GM19193 (cell line): ENCODE data around the gene CNTFR.

Experiments
- POLR2A ChIP-seq: IDR thresholded peaks from 4 replicates; pipeline ENCODE4 v1.6.1; 2011; ENCODE audit not compliant: insufficient read depth, insufficient read length; ENCODE audit errors: extremely low read depth

CNTFR gene

DNA sequence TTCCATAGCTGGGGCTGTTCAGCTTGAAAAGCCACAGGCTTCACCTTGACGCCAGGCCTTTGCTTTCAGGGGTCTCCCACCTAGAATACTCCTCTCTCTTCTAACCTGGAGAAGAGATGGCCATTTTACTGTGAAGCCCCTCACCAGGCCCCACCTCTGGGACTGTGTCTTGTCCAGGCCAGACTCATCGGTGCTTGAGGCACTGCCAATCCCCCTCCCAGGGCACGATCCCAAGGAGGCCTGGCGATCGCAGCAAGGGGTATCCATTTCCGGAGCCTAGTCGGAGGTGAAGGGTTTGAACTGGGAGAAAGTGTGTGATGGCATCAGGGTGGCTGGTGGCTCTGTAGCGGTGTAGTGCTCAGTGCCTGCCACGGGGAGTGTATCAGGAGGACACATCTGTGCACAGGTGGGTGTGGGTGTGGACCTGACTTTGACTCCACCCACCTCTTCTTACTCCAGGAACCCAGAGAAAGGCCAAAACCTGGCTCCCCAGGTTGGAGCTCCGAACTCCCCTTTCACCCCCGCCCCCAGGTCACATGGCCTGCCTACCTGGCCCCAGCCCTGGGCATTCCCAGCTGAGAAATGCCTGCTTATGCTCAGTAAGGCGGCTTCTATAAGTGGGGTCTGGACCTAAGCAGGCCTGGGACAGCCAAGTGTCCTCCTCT, 39.4 kb downstream of the CNTFR start:
- no peak for TF ChIP-seq POLR2A

DNA sequence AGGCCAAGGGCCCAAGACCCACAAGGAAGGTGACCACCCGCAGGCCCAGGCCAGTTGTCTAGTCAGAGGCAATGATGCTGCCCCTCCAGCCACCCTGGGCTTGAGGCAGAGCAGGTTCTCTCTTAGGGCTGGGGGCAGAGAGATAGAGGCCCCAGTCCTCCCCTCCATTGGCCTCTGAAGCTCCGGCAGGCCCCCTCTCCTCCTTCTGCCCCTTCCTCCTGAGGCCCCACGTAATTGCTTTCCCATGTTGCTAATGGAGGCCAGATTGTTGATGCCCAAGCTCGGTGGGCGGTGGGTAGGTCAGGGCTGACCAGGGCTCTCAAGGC, 40.2 kb downstream of the CNTFR start:
- TF ChIP-seq POLR2A, result no peak

DNA sequence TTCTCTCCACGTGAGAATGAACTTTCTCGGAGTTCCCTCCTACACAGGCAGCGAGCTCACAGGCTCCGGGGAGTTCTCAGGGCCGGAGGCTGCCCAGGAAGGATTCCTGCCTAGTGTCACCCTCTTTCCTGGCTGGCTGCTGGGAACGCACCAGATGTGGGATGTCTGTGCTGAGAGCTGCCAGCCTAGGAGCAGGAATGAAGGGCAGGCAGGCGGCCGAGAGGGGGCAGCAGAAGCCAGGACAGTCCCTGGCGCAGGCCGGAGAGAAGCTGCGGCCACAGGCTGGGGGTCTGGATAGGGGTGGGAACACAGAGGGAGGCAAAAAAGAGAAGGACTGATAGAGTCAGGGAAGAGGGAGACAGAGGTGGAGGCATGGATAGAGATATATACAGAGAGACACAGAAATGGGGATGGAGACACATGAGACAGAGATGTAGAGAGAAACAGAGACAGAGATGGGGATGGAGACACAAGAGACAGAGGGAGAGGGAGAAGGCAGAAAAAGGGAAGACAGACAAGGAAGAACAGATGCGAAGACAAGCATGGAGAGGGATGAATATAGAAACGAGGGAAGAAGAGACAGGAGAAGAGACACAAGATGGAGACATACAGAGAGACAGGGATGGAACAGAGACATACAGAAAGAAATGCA, 41.4 kb downstream of the CNTFR start:
- no peak for TF ChIP-seq POLR2A

DNA sequence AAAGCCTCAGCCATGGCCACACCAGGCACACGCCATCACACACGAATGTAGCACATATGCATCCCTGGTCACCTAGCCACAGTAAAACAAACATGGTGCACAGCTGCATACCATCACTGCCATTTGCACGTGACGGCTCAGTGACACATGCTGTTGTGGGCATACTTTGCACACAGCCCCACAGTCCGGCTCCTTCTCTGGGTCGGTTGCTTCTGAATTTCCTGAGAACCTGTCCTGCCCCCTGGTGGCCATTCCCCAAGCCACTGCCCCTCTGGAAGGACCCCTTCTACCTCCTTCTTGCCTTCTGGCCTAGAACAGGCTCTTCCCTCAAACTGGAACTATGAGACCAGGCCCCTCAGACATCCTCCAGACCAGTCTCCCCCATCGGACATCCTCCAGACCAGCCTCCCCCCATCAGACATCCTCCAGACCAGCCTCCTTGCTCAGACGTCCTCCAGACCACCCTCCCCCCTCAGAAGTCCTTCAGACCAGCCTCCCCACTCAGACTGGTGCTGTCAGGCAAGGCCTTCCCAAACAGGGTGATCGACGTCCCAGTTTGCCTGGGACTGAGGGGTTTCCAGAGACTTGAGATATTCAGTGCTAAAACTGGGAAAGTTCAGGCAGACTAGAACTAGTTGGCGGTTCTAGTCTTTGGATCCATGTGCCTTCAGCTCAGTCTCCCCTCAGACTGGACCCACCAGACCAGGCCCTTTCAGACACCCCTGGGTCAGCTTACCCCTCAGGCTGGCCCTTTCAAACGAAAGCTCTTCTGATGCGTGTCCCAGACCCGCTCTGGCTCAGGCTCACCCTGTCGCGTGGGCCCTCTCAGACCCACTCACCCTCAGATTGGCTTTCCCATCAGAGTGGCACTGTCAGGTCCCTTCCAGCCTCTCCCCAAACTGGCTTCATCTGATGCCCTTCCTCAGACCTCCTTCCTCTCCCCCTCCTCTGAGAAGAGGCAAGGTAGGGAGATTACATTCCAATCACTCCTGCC, 42.4 kb downstream of the CNTFR start:
- TF ChIP-seq POLR2A, result no peak

DNA sequence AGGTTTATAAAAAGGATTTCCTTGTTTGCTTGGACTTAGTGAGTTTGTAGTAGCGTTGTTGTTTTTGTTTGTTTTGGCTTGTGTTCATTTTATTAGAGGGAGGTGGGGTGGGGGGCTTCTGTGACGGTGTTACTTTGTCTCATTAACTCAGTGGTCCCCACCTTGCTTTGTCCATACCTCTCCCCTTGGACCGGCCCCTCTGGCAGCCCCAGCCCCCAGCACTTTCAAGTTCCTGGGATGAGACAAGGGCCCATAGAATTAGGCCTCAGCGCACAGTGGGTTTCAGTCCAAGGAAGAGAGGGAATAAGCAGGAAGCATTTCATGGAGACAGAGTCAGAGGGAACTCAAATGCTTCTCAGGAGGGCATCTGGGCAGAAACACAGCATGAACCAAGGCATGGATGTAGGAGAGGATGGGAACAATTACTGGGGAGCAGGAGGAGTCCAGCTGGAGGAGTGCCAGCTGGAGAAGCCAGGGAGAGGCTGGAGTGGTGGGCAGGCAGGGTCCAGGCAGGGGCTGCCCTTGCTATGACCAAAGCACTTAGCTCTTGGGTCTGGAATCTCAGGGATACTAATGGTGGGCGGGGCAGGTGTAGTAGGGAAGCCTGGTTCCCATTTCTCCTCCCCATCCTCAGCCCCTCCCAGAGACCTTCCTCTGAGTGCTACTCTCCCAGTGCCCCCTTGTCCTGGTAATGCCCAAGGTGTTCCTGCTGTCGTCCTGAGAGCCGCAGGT, 43.3 kb downstream of the CNTFR start:
- no peak for TF ChIP-seq POLR2A

DNA sequence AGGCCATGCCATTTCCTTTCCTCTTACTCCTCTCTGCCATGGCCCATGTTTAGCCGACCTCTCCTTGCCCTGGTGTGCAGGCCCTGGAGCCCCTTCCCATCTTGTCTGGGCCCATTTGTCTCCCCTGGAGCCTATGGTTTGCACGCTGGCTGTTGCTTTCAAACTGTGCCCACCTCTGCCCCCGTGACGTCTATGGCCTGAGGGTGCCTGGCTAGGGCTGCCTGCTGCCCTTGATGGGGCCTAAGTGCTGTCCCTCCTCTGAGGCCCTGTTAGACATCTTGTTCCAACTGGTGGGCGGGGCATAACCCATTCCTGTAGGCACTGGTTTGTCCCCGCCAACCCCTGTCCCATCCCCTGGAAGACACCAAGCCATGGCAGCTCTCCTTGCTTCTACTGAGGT, 44.0 kb downstream of the CNTFR start:
- no peak for TF ChIP-seq POLR2A

DNA sequence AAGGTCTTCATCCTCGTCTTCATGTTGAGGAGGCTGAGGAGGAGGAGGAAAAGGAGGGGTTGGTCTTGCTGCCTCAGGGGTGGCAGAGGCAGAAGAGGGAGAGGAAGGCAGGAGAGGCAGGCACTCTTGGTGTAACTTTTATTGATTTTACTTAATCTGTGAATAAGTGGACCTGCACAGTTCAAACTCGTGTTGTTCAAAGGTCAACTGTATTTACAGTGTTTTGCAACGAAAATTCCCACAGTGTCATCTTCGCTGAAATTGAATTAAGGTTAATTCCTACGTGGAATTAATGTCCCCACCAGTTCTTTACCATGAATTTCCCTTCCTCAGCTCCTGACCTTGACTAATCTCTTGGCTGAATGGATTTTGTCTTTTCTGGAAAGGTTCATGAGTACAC, 45.5 kb downstream of the CNTFR start:
- TF ChIP-seq POLR2A, result no peak

DNA sequence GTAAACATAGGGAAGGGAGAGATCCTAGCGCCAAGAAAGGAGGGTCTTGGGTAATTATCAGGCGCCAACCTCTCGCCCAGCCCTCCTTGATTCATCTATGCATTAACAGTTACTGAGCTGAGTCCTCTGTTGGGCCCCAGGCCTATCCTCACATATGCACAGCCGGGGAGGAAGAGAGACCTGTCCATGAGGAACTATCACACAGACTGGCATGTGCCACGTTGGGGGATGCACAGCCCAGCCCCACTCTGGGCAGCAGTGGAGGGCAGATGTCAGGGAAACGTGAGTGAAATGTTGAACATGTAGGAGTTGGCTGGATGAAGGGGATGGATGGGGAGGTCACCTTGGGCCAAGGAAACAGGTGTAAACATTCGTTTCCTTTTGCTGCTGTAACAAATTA, 48.0 kb downstream of the CNTFR start:
- TF ChIP-seq POLR2A, result no peak

DNA sequence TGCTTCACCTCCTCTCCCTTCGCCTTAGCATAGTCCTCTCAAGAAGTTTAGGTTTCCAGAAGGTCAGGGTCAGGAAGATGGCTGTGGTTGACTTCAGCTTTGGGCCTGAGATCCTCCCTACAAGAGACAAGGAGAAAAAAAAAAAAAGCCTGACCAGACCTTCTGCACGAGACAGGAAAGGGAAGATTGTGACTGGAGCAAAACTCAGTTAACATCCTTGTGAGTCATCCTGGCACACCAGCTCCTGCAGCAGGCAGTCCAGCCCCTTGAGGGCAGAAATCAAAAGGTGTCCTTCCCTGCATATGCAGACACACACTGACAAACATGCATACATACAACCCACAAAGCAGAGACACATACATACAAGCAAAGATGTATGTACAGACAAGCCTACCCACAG, 48.7 kb downstream of the CNTFR start:
- TF ChIP-seq POLR2A, result no peak

DNA sequence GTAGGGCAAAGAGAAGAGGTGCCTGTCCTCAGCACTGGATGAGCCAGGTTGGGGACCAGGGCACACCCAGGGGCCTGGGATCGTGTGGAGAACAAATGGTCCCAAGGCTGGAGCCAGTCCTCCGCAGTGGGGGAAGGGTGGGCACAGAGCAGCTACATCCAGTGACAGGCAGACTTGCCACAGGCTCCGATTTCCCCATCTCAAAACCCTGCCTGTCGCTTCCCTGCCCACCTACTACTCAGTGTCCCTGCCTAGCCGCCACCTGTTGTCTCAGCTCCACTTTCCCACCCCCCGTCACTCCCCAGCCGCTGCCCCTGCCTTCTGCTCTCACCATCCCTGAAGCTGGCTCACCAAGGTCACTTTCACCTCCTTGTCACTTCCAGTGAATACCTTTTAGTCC, 52.8 kb downstream of the CNTFR start:
- TF ChIP-seq POLR2A, result no peak

DNA sequence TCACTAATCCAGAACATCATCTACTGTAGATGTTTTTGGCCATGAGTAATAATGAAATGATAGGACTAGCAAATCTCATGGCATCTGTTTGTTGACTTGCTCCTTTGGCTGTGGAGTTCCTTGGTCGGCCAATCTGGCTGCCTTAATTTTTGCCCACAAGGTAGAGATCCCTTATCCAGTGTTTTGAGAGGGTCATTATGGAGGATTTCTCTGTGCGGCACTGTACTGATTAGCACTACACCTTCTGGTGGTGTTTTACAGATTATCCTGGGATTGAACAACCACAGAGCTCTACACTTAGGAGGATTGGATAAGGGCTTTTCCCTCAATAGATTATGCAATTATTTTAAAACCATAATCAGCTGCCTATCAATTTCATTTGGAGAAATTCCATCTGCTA, 63.5 kb downstream of the CNTFR start:
- no peak for TF ChIP-seq POLR2A

DNA sequence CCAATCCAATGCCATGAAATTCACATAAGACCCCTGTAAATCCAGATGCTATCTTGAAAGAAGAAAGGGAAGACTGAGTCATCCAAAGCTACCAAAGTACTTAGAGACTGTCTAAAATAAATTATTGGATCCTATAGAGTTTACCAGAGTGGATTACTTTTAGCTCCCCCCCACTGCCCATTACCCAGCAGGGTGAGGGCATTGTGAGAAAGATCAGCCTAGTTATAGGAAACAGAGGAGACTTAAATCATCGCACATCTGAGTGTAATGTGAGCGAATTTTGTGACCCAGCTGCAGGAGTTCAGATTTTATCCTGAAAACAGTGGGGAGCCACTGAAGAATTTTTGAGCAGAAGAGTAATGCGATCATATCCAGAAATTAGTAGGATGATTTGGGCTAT, 65.2 kb downstream of the CNTFR start:
- TF ChIP-seq POLR2A, result no peak

DNA sequence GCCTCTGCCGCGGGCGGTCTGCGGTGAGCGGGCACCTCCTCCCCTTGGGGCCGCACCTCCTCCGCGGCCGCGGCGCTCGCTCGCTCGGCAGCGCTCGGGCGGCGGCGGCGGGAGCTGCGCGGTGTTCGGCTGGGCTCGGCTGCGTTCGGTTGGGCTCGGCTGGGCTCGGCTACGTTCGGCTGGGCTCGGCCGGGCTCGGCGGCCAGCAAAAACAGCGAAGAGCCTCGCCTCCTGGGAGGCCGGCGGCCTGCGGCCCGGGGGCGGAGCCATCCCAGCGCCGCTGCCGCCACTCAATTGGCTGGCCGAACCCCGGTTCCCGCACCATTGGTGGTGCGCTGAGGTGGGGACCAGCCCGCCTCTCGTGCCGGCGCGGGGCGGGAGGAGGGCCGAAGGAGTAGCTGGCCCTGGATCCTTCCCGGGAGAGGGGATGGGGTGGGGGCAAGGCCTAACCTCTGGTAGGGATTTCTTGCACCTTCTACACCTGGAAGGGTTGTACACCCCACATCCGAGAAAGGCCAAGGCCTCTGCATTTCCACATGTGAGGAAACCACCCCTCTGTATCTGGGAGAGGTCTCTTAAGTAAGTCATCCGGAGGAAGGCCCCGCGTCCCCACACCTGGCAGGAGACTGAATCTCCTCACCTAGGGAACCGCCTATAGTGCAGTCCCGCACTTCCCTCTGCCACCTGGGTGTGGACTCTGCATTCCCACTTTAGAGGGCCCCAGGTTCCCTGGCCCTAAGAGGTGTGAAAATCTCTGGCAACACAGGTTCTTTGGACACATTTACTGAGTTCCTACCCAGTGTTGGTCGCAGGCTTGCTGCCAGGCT, 66.3 kb downstream of the CNTFR start, which contains the start of gene ENHO:
Gene ENHO (minus strand): TSS at position 20 of the 827 bp plus-strand sequence. CDS start 1,295 bp downstream, outside the sequence.
- no peak for TF ChIP-seq POLR2A

DNA sequence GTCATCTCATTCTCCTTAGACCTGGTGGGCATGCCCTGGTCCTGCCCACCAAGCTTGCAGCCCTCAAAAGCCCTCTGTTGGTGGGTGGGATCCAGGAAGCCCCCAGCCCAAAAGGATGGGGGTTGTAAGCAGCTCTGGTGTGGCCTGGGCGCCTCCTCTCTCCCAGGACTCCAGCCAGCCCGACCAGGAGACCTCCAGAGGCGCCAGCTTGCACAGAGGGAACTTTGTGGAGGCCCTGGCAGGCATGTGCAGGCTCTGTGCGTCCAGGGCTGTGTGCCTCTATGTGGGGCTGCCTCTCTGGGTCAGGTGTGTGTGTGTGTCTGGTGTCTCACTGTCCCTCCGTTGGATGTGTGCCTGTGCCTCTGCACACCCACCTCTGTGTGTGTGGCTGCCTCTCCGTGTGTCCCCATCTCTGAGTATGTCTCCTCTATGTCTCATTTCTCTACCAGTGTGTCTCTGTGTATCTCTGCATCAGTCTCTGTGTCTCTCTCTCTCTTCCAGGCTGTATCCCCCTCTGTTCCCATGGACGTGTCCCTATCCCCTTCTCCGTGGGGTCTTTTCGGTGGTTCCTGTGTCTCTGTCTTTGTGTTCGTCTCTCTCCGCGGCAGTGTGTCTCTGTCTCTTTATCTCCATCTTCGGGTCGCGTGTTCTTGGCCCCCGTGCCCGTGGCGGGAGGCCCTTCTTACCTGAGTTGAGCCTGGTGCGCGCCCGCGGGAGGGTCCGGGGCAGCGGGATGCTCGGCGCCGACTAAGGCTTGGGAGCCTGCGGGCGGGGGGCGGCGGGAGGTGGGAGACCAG, 67.2 kb downstream of the CNTFR start:
- TF ChIP-seq POLR2A, result no peak
